ENCODE measurements around the gene FGFR2.
A peak's percentile ranks its signal among the peaks of the same experiment; 100 is the strongest.
"Not testable (repeated sequence)": the region's sequence is repeated elsewhere in the genome, so short reads cannot be mapped to it uniquely, and the experiment has no call there.

Gene FGFR2

GRCh38 chr10:121524157-121524817, 74.0 kb downstream of the FGFR2 start:
- peak; percentile 32 for DNase-seq (ENCODE audit: low read depth, low spot score)
- in situ Hi-C loops (cut with HindIII; ENCODE audit: low sequenced_read_pairs): no loop called here
- no peak for TF ChIP-seq CTCF (IDR thresholded peaks at IDR 0.05; ENCODE audit: low read depth, low read length)
- H3K4me3 ChIP-seq (ENCODE audit: low read depth, low read length): no peak overlapping the region

- no peak for DNase-seq (ENCODE audit: low read depth, low spot score)
- in situ Hi-C loops (cut with HindIII; ENCODE audit: low sequenced_read_pairs): no loop called here
- TF ChIP-seq CTCF (IDR thresholded peaks at IDR 0.05; ENCODE audit: low read depth, low read length): no peak
- H3K4me3 ChIP-seq (ENCODE audit: low read depth, low read length): no peak overlapping the region
Measured at GRCh38 chr10:121522831-121523230, 75.4 kb downstream of the FGFR2 start.

DNA sequence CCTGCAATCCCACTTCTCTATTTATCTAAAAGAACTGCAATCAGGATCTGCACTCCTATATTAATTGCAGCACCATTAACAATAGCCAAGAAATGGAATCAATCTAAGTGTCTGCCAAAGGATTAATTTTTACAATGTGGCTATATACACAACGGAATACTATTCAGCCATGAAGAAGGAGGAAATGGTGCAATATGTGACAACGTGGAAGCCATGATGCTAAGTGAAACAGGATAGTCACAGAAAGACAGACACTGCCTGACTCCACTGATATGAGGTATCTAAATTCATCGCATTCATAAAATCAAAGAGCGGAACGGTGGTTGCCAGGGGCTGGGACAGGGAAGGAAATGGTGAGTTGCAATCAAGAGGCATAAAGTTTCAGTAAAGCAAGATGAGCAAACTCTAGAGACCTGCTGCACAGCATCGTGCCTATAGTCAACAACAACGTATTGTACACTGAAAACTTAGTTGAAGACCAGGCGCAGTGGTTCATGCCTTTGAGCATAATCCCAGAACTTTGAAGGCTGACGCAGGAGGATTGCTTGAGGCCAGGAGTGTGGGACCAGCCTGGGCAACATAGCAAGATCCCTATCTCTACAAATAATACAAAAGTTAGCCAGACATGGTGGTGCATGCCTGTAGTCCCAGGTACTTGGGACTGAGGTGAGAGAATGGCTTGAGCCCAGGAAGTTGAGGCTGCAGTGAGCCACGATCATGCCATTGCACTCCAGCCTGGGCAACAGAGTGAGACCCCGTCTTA, 76.3 kb downstream of the FGFR2 start:
- no peak for TF ChIP-seq CTCF (IDR thresholded peaks at IDR 0.05; ENCODE audit: low read depth, low read length)
- in situ Hi-C loops (cut with HindIII; ENCODE audit: low sequenced_read_pairs): no loop called here
- H3K4me3 ChIP-seq (ENCODE audit: low read depth, low read length): no peak overlapping the region
- DNase-seq (ENCODE audit: low read depth, low spot score): no peak

- in situ Hi-C loops (cut with HindIII; ENCODE audit: low sequenced_read_pairs); DNase-seq (ENCODE audit: low read depth, low spot score): not testable (repeated sequence)
Measured at GRCh38 chr10:121520526-121520925, 77.7 kb downstream of the FGFR2 start.

GRCh38 chr10:121519901-121520493, 78.2 kb downstream of the FGFR2 start:
- no peak overlapping the region for H3K4me3 ChIP-seq (ENCODE audit: low read depth, low read length)
- in situ Hi-C loops (cut with HindIII; ENCODE audit: low sequenced_read_pairs): no loop called here
- DNase-seq (ENCODE audit: low read depth, low spot score): no peak
- TF ChIP-seq CTCF (IDR thresholded peaks at IDR 0.05; ENCODE audit: low read depth, low read length): no peak

More at GRCh38 chr10:121520526-121520925, 77.7 kb downstream of the FGFR2 start:
- not testable (repeated sequence) for H3K4me3 ChIP-seq (ENCODE audit: low read depth, low read length)

- no peak overlapping the region for H3K4me3 ChIP-seq (ENCODE audit: low read depth, low read length)
- TF ChIP-seq CTCF (IDR thresholded peaks at IDR 0.05; ENCODE audit: low read depth, low read length): no peak
- no peak for DNase-seq (ENCODE audit: low read depth, low spot score)
- in situ Hi-C loops (cut with HindIII; ENCODE audit: low sequenced_read_pairs): no loop called here
Measured at GRCh38 chr10:121519411-121519810, 78.8 kb downstream of the FGFR2 start.

GRCh38 chr10:121518333-121518732, 79.9 kb downstream of the FGFR2 start:
- in situ Hi-C loops (cut with HindIII; ENCODE audit: low sequenced_read_pairs): no loop called here
- DNase-seq (ENCODE audit: low read depth, low spot score): no peak
- TF ChIP-seq CTCF (IDR thresholded peaks at IDR 0.05; ENCODE audit: low read depth, low read length): no peak

More at GRCh38 chr10:121518333-121518732, 79.9 kb downstream of the FGFR2 start:
- no peak overlapping the region for H3K4me3 ChIP-seq (ENCODE audit: low read depth, low read length)
